HG03135 (cell line): ENCODE measurements around the gene TEN1.

ENCODE experiments used
- ATAC-seq: cut with Tn5 transposase; IDR thresholded peaks from one replicate; pipeline ENCODE4 v1.9.1; 2021; ENCODE audit warnings: mild to moderate bottlenecking, moderate library complexity; ENCODE audit not compliant: unreplicated experiment

The TEN1 gene

DNA sequence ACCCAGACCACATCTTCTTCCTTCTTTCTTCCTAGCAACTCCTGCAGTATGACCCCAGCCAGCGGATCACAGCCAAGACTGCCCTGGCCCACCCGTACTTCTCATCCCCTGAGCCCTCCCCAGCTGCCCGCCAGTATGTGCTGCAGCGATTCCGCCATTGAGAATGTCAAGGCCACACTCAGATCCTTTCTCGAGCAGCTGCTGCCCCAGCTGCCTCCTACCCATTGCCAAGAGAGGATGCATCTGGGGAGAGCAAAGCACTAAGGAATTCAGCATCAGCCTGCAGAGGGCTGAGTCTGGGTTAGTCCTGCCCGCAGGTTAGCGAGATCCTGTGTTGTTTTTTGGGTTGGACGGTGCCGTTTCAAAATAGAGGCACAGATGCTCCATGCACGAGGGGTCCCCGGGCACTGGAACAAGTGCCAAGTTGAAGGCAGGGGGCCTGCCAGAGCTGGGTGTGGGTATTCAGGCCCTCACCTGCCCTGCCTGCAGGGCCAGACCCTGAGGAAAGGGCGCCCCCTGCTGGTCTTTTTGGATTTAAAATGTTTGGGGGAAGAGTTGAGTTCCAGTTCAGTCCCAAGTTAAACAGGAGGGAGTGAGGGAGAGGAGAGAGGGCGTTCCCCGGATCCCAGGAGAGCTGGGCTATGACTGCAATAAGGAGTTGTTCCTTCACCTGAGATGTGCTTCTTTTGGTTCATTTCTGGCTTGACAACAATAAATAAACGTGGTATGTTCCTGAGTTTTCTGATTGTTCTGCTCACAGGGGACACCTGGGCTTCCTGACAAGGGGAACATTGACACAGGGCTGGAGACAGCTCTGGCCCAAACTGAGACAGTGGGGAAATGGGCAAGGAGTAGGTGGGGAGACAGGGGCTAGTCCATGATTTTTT is 26.5 kb downstream of the TEN1 start:
- ATAC-seq, result no peak

DNA sequence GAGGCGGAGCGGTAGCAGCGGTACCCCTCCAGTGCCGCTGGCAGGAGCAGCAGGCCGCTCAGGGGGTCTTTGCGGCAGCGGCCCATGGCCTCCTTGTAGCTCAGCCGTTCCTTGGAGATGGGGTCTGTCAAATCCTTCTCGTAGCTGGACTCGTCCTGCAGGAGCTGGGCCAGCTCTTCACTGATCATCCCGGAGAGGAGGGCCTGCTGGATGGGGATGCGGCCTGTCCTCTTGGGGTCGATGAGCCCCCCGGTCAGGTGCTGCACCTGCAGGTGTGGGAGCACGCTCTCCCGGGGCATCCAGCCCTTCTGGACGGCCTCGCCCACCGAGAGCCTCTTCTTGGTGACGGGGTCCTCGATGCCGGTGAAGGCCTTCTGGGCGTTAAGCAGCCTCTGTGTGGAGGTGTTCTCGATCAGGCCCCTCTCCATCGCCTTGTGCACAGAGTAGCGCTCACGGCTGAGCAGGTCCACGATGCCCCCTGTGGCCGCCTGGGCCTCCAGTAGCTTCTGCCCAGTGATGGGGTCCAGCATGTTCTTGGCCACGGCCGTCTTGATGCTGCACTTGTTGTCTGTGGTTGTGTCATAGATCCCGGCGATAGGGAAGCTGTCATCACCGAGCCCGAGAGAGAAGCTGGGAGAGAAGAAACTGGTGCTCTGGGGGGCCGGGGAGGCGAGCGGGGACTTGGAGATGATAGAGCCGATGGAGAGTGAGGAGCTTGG is 28.2 kb downstream of the TEN1 start:
- no peak for ATAC-seq

DNA sequence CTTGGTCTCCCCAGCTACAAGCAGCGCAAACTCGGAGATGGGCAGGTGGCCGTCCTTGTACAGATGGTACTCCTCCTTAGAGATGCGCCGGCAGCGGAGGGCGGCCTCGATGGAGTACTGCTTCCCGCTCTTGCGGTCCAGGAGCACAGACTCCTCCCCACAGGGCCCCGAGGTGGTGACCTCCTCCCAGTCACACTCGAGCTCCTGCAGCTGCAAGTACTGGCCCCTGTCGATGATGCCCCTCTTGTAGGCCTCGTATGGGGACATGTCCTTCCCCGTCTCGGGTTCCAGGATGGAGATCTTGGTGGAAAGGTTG is 28.8 kb downstream of the TEN1 start:
- ATAC-seq, result no peak

DNA sequence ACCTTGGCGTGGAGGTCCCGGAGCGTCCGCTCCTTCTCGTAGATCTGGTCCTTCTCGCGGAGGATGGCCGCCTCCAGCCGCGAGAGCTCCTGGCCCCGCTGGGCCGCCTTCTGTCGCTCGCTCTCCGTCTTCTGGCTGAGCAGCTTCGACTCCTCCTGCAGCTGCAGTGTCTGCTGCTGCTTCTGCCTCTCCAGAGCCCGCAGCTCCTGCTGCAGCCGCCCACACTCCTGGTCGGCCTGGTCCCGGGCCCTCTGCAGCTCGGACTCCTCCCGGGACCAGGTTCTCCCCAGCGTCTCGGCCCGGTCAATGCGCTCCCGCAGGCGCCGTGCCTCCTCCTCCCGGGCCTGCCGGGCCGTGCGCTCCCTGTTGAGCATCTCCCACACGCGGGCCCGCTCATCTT is 29.2 kb downstream of the TEN1 start:
- no peak for ATAC-seq

DNA sequence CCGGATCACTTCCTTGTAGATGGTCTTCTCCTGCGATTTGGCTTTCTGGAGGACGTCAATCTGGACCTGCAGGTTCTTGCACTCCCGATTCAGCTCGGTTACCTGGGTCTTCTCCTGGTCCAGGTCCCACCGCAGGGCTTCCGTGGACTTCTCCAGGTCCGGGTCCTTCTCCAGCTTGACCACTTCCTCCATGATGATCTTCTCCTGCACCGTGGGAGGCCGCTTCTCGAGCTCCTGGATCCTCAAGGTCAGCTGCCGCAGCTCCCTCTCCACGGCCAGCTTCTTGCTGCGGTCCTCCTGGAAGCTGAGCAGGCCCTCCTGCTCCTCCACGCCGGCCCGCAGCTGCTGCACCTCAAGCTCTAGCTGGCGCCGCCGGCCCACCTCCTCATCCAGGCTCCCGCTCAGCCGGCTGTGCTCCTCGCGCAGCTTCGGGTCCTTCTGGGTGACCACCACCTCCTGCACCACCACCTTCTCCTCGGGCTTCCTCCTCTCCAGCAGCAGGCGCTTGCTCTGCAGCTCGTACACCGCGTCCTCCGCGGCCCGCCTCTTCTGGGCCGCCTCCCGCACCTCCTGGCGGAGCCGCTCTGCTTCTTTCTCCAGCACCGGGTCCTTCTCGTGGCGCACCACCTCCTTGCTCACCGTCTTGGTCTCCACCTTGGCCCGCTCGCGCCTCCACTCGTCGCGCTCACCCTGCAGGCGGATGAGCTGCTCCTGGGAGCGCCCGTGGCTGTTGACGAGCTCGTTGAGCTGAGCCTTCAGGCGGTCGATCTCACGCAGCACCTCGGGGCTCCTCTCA is 29.8 kb downstream of the TEN1 start:
- no peak for ATAC-seq

DNA sequence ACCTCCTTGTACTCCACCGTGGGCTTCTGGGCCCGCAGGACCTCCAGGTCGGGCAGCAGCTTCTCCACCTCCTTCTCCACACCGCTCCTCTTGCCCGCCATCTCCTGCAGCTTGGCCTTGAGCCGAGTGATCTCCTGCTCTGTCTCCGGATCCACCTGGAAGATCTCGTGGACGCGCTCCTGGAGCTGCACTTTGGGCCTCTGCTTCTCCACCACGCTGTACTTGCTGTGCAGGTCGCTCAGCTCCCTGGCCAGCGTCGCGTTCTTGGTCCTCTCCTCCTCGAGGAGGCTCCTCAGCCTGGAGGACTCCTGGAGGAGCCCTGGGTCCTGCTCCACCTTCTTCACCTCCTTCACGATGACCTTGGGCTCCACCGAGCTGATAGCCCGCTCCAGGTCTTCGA is 30.4 kb downstream of the TEN1 start:
- no peak for ATAC-seq

DNA sequence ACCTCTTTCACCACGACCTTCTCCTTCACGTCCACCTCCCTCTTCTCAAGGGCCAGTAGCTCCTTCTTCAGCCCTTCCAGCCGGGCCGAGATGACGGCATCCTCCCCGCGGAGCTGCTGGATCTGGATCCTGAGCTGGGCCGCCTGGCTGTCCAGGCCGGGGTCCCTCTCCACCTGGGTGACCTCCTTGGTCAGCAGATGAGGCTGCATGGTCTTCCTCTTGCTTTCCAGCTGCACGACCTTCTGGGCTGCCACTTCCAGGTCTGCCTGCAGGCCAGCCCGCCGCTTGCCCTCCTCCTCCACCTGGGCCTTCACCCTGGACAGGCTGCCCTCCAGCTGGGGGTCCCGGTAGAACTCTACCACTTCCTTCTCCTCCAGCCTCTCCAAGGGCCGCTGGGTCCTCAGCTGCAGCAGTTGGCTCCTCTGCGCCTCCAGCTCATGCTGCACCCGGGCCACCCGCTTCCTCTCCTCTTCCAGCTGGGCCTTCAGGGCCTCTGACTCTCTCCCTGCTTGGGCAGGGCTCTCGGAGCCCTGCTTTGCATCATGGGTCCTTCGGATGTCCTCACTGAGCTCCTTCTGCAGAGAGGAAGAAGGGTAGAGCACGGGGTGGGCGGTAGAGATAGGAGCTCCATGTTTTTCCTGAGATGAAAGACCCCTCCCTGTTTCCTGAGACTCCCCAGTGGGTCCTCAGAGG is 31.1 kb downstream of the TEN1 start:
- no peak for ATAC-seq

DNA sequence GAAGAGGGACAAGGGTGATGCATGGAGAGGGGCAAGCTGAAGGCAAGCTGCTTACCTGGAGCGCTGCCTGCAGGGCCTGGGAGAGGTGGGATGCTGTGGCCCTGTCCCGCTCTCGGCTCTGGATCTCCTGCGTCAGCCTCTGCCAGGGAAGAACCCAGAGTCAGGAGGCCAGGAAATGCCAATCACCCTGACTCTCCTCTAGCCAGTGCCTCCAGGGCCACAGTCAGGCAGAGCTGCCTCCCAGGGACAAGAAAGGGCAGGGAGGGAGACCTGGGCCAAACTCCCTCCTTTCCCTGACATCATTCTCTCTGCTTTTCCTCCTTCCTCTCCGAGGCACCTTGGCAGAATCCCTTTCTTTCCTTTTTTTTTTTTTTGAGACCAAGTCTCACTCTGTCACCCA is 32.9 kb downstream of the TEN1 start:
- no peak for ATAC-seq

DNA sequence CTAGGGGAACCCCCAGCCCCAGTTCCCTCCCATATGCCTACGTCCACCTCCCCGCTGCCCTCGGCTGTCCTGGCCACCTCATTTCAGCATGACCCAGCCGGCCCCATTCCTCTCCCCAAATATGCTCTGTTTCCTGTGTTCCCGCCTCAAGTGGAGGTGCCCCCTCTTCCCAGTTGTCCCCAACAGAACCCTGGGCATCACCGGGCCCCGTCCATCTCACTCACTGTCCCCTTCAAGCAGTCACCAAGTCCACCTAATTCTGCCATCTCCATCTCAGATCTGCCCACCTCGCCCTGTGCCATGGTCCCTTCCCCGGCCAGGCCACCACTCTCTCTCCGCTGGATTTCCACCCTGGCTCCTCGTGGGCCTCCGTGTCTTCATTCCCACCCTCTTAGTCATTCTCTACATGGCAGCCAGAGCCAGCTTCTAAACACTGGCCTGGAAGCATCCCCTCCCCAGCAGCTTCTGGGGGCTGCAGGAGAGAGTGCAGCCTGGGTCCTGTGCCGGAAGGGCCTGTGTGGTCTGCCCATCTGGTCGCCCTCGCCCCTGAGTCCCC is 34.4 kb downstream of the TEN1 start:
- ATAC-seq, result no peak

DNA sequence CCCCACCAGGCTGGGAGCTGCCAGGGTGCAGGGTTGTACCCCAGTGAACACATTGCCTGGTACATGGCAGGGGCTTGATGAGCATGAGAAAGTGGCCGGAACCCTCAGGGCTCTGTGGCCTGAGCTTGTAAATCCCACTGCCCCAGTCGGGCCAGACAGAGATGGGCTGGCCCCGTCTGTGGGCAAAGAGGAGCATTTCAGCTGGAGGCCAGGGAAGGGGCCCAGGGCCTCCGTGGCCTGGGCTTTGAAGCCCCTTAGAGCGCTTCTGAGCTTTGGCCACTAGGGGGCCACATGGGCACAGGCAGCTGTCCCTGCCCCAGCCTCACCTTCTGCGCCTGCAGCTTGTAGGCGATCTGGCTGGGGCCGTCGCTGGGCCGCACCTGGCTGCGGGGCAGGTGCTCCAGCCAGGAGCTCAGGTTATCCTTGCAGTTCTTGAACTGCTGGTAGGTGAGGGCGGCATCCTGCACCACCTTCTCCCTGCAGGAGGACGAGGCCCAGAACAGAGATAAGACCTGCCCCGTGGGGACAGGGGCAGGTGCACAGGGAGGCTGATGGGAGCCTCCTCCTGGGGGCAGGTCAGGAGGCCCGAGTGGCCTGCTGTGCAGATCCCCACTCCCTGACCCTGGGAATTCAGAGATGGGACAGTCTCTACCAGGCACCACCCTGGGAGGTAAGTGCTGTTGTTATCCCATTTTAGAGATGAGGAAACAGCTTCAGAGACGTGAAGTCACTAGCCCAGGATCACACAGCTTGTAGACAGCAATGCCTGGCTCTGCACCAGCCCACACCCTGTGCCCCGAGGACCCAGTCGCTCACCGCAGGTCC is 35.3 kb downstream of the TEN1 start:
- ATAC-seq, result no peak

DNA sequence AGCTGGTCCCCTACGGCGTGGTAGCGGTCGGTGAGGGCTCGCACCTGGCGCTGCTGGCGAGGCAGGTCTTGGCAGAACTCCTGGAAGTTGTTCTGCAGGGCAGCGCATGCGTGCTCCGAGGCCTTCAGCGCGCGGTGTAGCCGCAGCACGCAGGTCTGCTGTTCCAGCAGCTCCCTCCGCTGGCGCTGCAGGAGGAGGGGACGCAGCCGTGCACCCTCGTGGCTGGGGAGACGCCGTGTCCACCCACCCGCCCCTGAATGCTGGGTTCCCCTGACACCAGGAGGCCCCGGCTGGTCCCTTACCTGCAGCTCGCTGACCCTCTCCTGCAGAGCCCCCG is 35.9 kb downstream of the TEN1 start:
- ATAC-seq, result no peak

DNA sequence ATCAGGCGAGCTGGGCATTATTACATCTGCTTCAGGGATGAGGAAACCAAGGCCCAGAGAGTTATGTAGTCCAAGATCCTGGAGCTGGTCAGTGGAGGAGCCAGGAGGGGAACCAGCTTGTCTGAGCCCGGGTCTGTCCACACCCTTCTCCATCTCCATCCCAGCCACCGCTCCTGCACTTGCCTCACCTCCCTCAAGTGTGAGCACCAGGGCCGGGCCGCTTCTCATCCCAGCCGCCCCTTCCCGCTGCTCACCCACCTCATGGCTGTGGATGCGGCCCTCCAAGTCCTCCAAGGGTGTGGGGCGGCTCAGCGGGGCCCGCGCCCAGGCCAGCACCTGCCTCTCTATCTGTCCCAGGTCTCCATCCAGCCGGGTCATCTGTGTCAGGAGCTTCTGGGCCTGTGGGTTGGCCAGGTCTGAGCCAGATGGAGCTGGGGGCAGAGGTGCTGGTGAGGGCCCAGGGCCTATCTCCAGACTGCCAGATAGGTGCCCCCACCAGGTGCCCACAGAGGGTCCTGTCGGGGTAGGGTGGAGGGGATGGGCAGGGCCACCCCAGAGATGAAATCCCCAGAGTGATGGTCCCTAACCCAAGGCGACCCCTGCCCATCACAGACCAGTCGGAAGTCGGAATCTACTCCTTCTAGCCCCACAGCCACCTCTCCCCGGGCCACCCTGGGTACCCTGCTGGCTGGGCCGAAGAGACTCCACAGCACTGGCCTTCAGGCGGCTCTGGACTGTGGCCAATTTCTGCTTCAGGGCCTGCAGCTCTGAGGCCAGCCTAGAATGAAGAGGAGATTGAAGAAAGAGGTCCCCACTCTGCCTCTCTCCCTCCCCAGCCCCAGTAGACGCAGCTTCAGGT is 38.7 kb downstream of the TEN1 start:
- ATAC-seq, result no peak

DNA sequence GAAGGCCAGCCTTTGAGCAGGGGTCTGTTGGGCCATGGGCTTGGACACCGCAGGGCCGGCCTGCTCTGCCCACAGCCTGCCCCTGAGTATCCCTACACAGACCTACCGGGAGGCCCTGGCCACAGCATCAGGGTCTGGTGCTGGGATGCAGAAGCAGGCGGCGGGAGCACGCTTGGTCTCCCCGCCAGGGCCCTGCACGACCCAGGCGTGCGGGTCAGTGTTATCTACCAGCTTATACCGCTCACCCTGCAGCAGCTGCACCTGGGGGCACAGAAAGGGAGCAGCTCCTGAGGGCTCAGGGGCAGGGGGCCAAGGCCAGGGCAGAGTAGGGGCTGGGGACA is 39.3 kb downstream of the TEN1 start:
- ATAC-seq, result no peak

DNA sequence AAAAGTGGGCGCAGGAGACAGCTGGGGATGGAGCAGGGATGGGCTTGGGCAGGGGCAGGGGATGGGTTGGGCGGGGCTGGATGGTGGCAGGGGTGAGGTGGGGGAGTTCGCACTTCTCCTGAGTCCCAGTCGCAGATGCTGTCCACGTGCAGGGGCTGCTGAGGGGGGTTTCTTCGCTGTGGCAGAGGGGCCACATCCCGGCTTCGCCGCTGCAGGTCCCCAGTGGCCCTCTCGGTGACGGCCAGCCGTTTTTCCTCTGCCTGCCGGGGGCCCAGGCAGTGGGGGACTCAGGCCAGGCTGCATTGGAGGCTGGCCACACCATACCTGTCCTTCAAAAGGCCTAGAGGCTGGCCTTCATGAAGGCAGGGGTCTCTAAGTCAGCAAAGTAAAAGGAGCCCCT is 39.8 kb downstream of the TEN1 start:
- ATAC-seq, result no peak

DNA sequence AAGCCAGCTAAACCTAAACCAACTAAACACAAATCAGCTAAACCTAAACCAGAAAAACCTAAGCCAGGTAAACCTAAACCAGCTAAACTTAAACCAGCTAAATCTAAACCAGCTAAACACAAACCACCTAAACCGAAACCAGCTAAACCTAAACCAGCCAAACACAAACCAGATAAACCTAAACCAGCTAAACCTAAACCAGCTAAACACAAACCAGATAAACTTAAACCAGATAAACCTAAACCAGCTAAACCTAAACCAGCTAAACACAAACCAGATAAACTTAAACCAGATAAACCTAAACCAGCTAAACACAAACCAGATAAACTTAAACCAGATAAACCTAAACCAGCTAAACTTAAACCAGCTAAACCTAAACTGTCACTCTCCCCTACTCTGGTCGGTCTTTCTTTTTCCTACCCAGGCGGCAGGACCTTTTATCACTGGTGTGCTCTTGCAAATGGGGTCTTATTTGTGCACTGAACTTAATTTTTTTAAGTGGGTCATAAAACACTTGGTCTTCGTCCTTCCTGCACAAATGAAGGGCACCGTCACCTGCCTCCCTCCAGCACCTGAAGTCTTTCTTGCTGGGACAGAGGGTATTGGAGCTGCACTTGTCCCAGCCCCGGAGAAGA is 40.9 kb downstream of the TEN1 start:
- no peak for ATAC-seq

DNA sequence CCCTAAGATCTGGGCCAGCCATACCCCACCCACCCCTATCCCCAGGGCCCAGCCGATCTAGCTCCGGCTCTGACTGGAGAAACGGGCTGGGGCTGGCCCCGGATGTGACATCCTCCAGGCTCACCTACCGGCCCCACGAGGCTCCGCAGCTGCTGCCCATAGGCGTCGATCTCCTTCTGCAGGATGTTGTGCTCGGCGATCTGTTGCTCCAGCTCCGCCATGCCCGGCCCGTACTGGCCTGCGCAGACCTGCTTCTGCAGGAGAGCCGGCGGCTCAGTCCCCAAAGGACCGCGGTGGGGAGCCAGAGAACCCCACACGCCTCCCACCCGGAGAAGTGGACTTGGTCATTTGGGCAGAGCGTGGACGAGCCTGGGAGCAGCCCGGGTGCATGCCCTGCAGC is 43.2 kb downstream of the TEN1 start:
- no peak for ATAC-seq

DNA sequence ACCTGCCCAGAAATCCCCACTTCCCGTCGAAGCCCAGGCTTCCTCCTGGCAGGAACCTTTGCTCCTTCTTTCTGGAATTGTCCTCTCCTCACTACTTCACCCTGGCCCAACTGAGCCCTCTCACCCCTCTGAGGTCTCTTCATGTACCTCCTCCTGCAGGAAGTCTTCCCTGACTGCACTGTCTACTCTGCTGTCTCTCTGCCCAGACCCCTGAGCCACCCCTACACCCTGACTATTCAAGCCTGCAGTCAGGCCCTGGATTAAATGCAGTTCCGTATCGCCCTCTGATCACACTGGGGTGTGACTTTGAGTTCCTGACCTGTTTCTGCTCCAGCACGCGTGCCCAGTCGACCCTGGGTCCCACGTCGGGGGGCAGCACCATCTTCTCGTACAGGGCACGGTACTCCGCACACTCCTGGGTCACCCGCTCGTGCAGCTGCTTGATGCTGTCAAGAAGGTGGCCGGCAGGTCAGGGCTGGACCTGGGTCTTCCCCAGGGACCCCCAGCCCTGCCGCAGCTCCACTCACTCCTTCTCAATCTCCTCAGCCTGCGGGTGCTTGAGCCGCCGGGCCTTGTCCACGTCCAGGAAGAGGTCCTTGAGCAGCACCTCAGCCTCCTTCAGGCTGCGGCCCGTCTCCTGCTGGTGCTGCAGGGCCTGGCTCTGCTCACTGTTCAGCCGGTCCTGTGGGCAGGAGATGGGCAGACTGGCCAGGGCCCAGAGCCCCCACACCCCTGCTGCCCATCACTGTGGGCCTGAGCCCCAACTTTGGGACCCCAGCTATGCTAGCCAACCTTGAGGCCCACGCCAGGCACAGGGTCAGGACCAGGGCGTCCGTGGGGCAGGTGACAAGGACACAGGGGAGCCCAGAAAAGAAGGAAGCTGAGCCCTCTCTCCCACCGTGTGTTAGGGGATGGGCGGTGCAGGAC is 44.2 kb downstream of the TEN1 start:
- no peak for ATAC-seq

DNA sequence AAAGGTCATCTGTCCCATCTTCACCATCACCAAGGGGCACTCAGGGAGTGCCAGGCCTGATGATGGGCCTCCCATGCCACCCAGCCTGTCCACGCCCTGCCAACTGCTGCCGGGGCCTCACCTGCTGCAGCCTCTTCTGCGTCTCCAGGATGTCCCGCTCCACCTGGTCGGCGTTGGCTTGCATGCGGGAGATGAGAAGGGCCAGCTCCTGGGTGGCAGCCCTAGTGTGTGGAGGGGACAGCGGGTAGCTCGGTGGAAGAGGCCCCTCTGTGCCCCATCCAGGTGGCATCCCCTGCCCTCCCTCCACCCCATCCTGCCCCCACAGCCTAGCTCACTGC is 44.8 kb downstream of the TEN1 start:
- no peak for ATAC-seq
